ENCODE results near the gene ATG13.

GRCh38 chr11:46677169-46677568, 59.8 kb downstream of the ATG13 start:
- TF ChIP-seq EZH2 (IDR thresholded peaks at IDR 0.05; ENCODE audit: borderline replicate concordance, low read length) (no peak), CTCF (IDR thresholded peaks at IDR 0.05; ENCODE audit: low read length) (no peak)

All from OCI-LY1 (cell line).